HG02938 (cell line): ENCODE results near the gene ARHGAP21.

Experiments used
- ATAC-seq: cut with Tn5 transposase; IDR thresholded peaks from one replicate; pipeline ENCODE4 v1.9.1; 2021; ENCODE audit warnings: mild to moderate bottlenecking, moderate library complexity; ENCODE audit not compliant: unreplicated experiment

ARHGAP21 gene

GRCh38 chr10:24545585-24545984 is 178.1 kb downstream of the ARHGAP21 start:
- no peak for ATAC-seq

GRCh38 chr10:24544776-24545175 is 178.9 kb downstream of the ARHGAP21 start:
- no peak for ATAC-seq

- no peak for ATAC-seq
Observed at GRCh38 chr10:24542314-24543270, 181.1 kb downstream of the ARHGAP21 start.

- ATAC-seq, result no peak
Observed at GRCh38 chr10:24541239-24541753, 182.4 kb downstream of the ARHGAP21 start.

GRCh38 chr10:24536636-24537035 is 187.1 kb downstream of the ARHGAP21 start:
- no peak for ATAC-seq

- no peak for ATAC-seq
Observed at GRCh38 chr10:24533981-24534380, 189.7 kb downstream of the ARHGAP21 start.
